ENCODE data around the gene PLXDC2.

DNA sequence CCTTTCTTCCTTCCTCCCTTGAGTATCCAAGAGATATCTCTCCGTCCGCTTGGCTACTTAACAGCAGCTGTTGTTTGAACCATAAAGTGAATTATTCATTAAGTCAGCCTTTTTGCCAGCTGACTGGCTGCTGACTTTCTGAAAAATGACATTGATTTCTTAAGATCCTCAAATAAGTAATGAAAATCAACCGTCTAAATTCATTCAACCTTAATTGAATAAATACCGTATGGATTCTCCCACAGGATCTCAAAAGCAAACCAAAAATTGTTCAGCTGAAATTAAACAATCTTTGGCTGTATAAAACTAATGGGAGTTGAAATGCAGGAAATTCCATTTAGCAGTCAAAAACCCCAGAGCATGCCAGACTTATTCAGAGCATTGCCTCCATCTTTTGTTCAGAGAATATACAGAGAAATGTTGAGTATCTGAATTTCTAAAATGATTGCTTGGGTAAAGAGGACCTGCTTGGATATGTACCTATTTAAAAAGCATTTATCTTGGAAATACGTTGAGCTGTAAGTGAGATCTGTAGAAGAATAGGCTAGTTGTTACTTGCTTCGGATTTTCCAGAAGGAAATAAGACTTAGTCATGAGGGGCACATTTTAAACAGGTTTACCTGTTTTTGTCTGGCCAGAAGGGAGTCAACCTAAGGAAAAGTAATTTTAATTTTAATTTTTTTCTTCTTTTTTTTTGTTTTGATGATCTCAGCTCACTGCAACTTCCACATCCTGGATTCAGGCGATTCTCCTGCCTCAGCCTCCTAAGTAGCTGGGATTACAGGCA, 136.2 kb downstream of the PLXDC2 start:
- no peak for TF ChIP-seq EZH2 (IDR thresholded peaks at IDR 0.05; ENCODE audit: borderline replicate concordance, low read depth, low read length, severe bottlenecking)
- TF ChIP-seq CTCF (IDR thresholded peaks at IDR 0.05; ENCODE audit: borderline replicate concordance, extremely low read depth, low read length, poor library complexity, severe bottlenecking): no peak

All from DND-41 (cell line).